ENCODE data around the gene PSME2.

DNA sequence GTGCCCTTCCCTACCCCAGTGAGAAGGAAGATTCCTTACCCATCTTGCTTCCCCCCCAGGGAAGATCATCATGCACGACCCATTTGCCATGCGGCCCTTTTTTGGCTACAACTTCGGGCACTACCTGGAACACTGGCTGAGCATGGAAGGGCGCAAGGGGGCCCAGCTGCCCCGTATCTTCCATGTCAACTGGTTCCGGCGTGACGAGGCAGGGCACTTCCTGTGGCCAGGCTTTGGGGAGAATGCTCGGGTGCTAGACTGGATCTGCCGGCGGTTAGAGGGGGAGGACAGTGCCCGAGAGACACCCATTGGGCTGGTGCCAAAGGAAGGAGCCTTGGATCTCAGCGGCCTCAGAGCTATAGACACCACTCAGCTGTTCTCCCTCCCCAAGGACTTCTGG is 43.0 kb downstream of the PSME2 start:
- TF ChIP-seq POLR2A (IDR thresholded peaks at IDR 0.05; ENCODE audit: low read length) (no peak), GATA1 (IDR thresholded peaks at IDR 0.05; ENCODE audit: low read depth, low read length) (no peak)
